Subcutaneous abdominal adipose tissue (tissue), 5 donors: ENCODE results near the gene DNAJB12.

ENCODE experiments used
- H3K27ac ChIP-seq: one replicate; pipeline ENCODE4 v1.7.0; 2013; ENCODE audit warnings: low read depth, mild to moderate bottlenecking, inconsistent platforms, low read length, moderate library complexity
- H3K27me3 ChIP-seq, 5 donors: one replicate each; pipeline ENCODE4 v1.7.0; 2013; ENCODE audit warnings: low read length in 5 of 5, inconsistent platforms in 1 of 5; ENCODE audit not compliant: control insufficient read depth in 5 of 5, insufficient read depth in 4 of 5
- H3K36me3 ChIP-seq, 5 donors: one replicate each; pipeline ENCODE4 v1.7.0; 2013; ENCODE audit warnings: low read length in 5 of 5; ENCODE audit not compliant: control insufficient read depth in 5 of 5, insufficient read depth in 5 of 5
- H3K4me1 ChIP-seq, 5 donors: one replicate each; pipeline ENCODE4 v1.7.0; 2013; ENCODE audit warnings: low read length in 5 of 5, mild to moderate bottlenecking in 3 of 5, moderate library complexity in 1 of 5; ENCODE audit not compliant: control insufficient read depth in 5 of 5, insufficient read depth in 5 of 5
- H3K4me3 ChIP-seq, 5 donors: one replicate each; pipeline ENCODE4 v1.7.0; 2013; ENCODE audit warnings: low read length in 5 of 5, low read depth in 1 of 5
- H3K9ac ChIP-seq, 5 donors: one replicate each; pipeline ENCODE4 v1.7.0; 2013; ENCODE audit warnings: low read length in 5 of 5, mild to moderate bottlenecking in 4 of 5, moderate library complexity in 3 of 5
- H3K9me3 ChIP-seq, 5 donors: one replicate each; pipeline ENCODE4 v1.7.0; 2013; ENCODE audit warnings: low read length in 5 of 5; ENCODE audit not compliant: control insufficient read depth in 5 of 5
- donor health status: healthy.
- donor health status: healthy.
- donor health status: healthy.
- donor health status: healthy.
- donor health status: healthy.

DNAJB12 gene

DNA sequence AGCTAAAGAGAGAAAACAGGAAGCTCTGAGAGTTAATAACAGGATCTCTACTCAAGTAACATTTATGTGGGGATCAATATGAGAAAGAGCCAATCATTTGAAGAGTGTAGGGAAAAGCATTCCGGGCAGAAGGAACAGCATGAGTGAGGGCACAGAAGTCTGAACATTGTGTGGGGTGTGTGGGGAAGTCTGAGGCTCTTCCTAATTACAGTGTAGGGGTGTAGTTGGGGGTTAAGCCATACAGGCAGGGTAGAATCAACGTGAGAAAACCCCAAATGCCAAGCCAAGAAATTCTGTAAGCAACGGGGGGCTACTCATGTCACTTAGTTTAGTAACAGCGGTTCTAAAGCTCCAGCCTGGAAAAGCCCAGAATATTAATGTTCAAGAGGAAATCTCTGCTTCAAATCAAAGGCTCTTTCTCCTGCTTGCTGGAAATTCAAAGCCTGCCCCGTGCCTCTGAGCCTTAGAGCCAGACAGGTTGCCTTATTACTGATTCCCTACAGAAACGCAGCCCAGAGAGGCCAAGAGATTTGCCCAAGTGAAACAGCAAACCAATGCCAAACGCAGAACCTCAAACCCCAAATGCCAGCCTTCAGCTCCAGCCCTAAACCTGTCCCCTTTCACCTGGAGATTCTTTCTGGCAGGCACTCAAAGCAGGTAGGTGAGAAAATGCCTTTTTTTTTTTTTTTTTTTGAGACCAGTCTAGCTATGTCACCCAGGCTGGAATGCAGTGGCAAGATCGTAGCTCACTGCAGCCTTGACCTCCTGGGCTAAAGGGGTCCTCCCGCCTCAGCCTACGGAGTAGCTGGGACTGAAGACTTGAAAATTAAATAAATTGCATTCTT lies 36.1 kb downstream of the DNAJB12 start:
- Histone ChIP-seq H3K9ac (peak overlapping the region in 4 of 5 donors; percentile 30 to 68 (median 60)), H3K27ac (peak overlapping the region; percentile 91), H3K27me3 (no peaks in the 10 kb centered on the region), H3K4me1 (peaks cover 28 to 80% (median 67%) of the 10 kb centered on the region in 5 donors), H3K4me3 (peak overlapping the region in 4 of 5 donors; percentile 22 to 65 (median 48)), H3K9me3 (no peaks in the 10 kb centered on the region), H3K36me3 (no peaks in the 10 kb centered on the region)

DNA sequence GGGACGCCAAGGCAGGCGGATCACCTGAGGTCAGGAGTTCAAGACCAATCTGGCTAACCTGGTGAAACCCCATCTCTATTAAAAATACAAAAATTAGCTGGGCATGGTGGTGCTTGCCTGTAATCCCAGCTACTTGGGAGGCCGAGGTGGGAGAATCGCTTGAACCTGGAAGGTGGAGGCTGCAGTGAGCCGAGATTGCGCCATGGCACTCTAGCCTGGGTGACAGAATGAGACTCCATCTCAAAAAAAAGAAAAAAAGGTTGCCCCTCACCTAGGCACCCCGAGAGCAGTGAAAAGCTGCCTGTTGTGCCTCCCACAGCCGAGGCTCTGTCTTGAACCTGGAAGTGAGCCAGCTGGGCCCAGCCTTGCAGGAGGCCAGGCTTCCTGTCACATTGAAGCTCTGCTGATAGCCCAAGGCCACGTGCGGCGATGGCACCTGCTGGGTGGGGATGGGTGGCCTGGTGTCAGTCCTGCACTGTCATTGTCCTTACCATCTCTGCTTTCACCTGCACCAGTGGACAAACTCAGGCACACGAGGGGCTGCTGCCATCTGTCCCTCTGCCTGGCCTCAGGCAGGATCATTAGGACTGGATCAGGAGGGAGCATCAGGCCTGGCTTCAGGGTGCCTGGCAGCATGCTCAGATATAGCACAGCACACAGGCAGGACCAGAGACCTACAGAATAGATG lies 37.8 kb downstream of the DNAJB12 start:
- Histone ChIP-seq H3K4me1 (peaks cover 28 to 70% (median 65%) of the 10 kb centered on the region in 5 donors), H3K9ac (peak overlapping the region in 3 of 5 donors; percentile 1 to 59 (median 30)), H3K27me3 (no peaks in the 10 kb centered on the region), H3K9me3 (no peaks in the 10 kb centered on the region), H3K36me3 (no peaks in the 10 kb centered on the region), H3K27ac (peak overlapping the region; percentile 89), H3K4me3 (no peak overlapping the region)

DNA sequence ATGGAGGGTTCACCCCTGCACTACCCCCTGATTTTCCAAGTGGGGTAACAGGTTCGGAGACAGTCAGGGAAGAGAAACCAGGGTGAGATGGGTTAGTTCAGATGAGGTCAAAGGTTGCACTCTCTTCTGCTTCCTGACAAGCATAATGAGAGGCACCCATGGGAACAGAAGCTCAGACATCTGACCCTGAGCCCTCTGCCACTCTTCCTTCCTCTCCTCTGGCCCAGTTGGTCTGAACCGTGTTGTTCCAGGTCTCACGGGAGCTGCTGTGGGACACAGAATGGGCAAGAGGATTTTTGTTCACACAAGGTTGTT lies 38.4 kb downstream of the DNAJB12 start:
- H3K9ac ChIP-seq = peak overlapping the region; percentile 21 to 75 (median 30)
- no peaks in the 10 kb centered on the region for H3K36me3 ChIP-seq
- peaks cover 28 to 68% (median 62%) of the 10 kb centered on the region in 5 donors for H3K4me1 ChIP-seq
- no peaks in the 10 kb centered on the region for H3K27me3 ChIP-seq
- peak overlapping the region in 1 of 5 donors; percentile 36 for H3K4me3 ChIP-seq
- H3K9me3 ChIP-seq = no peaks in the 10 kb centered on the region
- peak overlapping the region; percentile 89 for H3K27ac ChIP-seq

DNA sequence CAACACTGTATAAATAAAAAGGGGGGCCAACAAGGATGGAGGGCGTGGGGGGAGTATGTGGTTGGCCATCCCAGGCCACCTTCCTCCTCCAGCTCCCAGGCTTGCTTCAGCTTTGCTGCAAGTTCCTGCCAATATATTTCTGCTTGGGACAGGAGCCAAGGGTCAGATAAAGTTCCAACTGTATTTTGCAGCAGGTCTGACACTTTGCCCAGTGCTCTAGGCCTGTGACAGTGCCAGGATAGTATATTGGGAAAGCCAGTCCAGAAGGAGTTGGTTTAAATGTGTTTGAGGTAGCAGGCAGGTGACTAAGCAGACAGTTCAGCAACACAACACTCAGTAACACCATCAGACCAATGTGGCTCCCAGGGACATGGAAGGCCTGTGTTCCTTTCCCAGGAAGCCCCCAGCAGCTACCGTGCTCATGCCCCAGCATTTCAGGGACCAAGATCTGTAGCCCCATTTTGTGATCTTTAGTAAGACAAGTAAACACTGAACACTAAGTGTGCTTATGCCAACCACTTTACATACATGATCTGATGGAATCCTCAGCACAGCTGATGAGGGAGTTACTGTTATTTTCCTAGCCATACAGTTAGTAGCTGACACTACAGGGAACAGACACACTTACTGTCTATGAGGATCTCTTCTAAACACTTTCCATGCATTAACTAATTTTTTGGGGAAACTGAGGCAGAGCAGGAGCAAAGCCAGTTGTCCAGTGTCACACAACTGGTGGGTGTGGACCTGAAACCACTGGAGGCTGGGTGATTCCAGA lies 38.9 kb downstream of the DNAJB12 start:
- H3K9ac ChIP-seq = peak overlapping the region; percentile 21 to 75 (median 30)
- H3K4me1 ChIP-seq = peaks cover 26 to 66% (median 58%) of the 10 kb centered on the region in 5 donors

DNA sequence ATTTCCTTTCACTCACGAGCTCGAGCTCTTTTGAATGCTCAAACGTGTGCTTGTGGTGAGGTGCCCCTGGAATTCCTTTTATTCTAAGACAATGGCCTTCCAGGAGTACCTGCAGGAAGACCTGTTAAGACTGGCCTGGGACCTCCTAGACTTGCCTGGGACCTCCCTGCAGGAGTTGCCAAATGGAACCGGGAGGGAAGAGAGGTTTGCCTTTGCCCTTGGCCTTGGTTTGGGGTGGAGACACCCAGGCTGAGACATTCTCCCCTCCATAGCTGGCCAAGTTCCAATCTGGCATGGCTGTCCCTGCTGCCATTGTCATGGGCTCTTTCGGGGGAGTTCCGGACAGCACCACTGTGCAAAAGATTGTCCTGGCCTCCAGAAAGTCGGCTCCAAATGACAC lies 39.7 kb downstream of the DNAJB12 start:
- no peaks in the 10 kb centered on the region for H3K36me3 ChIP-seq
- H3K4me1 ChIP-seq = peaks cover 22 to 66% (median 58%) of the 10 kb centered on the region in 5 donors
- no peaks in the 10 kb centered on the region for H3K27me3 ChIP-seq
- H3K9ac ChIP-seq = peak overlapping the region in 2 of 5 donors; percentile 13 to 15
- peak overlapping the region; percentile 89 for H3K27ac ChIP-seq
- no peaks in the 10 kb centered on the region for H3K9me3 ChIP-seq
- peak overlapping the region in 1 of 5 donors; percentile 29 for H3K4me3 ChIP-seq

More for the DNA sequence above, 38.9 kb downstream of the DNAJB12 start:
- peak overlapping the region in 1 of 5 donors; percentile 36 for H3K4me3 ChIP-seq
- H3K9me3 ChIP-seq = no peaks in the 10 kb centered on the region
- no peaks in the 10 kb centered on the region for H3K36me3 ChIP-seq
- H3K27me3 ChIP-seq = no peaks in the 10 kb centered on the region
- H3K27ac ChIP-seq = peak overlapping the region; percentile 89

DNA sequence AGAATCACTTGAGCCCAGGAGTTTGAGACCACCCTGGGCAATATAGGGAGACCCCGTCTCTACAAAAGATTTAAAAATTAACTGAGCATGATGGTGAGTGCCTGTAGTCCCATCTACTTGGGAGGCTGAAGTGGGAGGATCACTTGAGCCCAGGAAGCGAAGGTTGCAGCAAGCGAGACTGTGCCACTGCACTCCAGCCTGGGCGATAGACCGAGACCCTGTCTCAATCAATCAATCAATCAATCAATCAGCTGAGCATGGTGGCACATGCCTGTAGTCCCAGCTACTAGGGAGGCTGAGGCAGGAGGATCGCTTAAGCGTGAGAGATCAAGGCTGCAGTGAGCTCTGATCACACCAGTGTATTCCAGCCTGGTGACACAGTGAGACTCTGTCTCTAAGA lies 40.5 kb downstream of the DNAJB12 start:
- no peak overlapping the region for H3K4me3 ChIP-seq
- H3K27me3 ChIP-seq = no peaks in the 10 kb centered on the region
- no peaks in the 10 kb centered on the region for H3K9me3 ChIP-seq
- peak overlapping the region; percentile 89 for H3K27ac ChIP-seq
- no peaks in the 10 kb centered on the region for H3K36me3 ChIP-seq
- peaks cover 25 to 69% (median 62%) of the 10 kb centered on the region in 5 donors for H3K4me1 ChIP-seq
- no peak overlapping the region for H3K9ac ChIP-seq

DNA sequence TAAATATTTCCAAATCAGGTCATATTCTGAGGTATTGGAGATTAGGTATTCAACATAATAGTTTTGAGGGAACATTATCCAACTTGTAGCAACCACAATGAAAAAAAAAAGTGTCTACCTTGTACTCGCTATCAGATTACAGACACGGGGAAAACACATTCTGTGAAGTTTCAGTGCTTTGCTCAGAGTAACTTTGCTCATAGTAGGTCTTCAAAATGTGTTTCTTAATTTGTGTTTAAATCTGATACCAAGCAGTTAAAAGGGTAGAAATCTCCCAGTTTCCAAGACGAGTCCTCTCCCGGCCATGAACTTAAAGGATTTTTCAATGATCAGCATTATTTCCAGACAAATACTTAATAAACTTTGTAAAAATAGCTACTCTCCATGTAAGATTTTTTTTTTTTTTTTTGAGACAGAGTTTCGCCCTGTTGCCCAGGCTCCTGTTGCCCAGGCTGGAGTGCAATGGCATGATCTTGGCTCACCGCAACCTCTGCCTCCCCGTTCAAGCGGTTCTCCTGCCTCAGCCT lies 41.8 kb downstream of the DNAJB12 start:
- Histone ChIP-seq H3K27me3 (no peaks in the 10 kb centered on the region), H3K9ac (no peak overlapping the region), H3K27ac (no peak overlapping the region), H3K4me1 (peaks cover 27 to 69% (median 62%) of the 10 kb centered on the region in 5 donors), H3K36me3 (no peaks in the 10 kb centered on the region), H3K4me3 (no peak overlapping the region), H3K9me3 (no peaks in the 10 kb centered on the region)

DNA sequence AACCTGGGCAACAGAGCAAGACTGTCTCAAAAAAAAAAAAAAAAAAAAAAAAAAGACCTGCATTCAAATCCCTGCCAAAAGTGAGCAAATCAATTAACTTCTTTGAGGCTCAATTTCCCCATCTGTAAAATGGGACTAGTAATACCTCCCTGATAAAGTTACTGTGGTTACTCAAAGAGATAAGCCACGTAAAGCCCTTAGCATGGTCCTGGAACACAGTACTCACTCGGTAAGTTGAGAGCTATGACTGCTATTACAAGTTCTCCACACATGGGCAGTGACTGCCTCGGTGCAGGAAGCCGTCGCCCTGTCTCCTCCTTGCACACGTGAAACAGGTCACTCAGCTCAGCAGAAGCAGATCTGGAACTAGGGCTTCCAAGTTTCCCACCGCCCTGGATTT lies 43.1 kb downstream of the DNAJB12 start:
- H3K4me3 ChIP-seq = no peak overlapping the region
- H3K27ac ChIP-seq = no peak overlapping the region
- no peaks in the 10 kb centered on the region for H3K9me3 ChIP-seq
- H3K4me1 ChIP-seq = peaks cover 24 to 59% (median 54%) of the 10 kb centered on the region in 5 donors
- H3K36me3 ChIP-seq = no peaks in the 10 kb centered on the region
- H3K27me3 ChIP-seq = no peaks in the 10 kb centered on the region
- no peak overlapping the region for H3K9ac ChIP-seq

DNA sequence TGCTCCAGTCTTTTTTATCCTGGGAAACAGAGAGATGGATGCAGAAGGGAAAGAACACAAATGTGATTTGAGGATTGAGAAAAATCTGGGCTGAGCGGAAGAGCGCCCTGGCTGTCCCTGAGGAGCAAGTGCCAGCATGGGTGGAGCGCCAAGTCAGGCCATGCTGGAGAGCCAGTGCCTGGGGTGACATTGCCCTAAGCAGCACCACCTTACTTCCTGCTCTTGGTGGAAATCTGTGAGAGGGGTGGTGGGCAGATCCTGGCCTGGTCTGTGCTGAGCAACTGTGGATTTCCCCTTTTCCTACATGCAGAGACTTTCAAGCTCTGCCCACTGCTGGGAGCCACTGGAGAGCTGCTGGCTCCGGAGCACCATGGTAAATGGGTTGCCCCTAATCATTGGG lies 44.1 kb downstream of the DNAJB12 start:
- no peaks in the 10 kb centered on the region for H3K27me3 ChIP-seq
- no peaks in the 10 kb centered on the region for H3K9me3 ChIP-seq
- peak overlapping the region in 1 of 5 donors; percentile 23 for H3K4me3 ChIP-seq
- peak overlapping the region; percentile 43 for H3K27ac ChIP-seq
- H3K4me1 ChIP-seq = peaks cover 17 to 50% (median 45%) of the 10 kb centered on the region in 5 donors
- no peak overlapping the region for H3K9ac ChIP-seq
- H3K36me3 ChIP-seq = no peaks in the 10 kb centered on the region
